K562 (cell line): ENCODE measurements around the gene HSPA4L. TPM values are rescaled to one million over a fixed set of nuclear protein-coding genes. Genes with fewer than 3 reads are reported as not detected.

ENCODE experiments used
- ATAC-seq: fragments of 200-7000 bp; cut with Tn5 transposase; 3 replicates; pipeline ENCODE4 v1.9.1; 2020; ENCODE audit warnings: moderate library complexity
- BruUV-seq: library from RNA; stranded (reverse); fragments of 400-500 nt; replicated peaks from 2 replicates; lab custom pipeline; 2021; lab: Mats Ljungman, UMichigan
- CTCF ChIA-PET: fragments of 300-600 bp; formaldehyde crosslinking; extraction: SDS; loops from one replicate; lab custom pipeline; 2021; ENCODE audit warnings: low intra/inter-chr PET ratio; lab: Yijun Ruan, JAX
- POLR2A ChIA-PET: fragments of 300-600, 350-650 bp; sonication (Branson Sonifier 250); formaldehyde crosslinking; extraction: SDS; loops from one replicate; lab custom pipeline; 2021; ENCODE audit warnings: antibody characterized with exemption, inconsistent platforms; lab: Yijun Ruan, JAX
- DNase-seq, 4 experiments: peaks; one replicate each; pipeline versions ENCODE4 v3.0.0 to v3.0.0-alpha.2; 2011 to 2018; ENCODE audit warnings: low spot score in 3 of 4, mixed read lengths in 3 of 4; ENCODE audit errors: extremely low read depth in 1 of 4
- FAIRE-seq: peaks from 2 replicates; lab custom pipeline; 2011; peaks lifted over from hg19 to GRCh38; lab: Jason Lieb, UNC
- H2AFZ ChIP-seq: 2 replicates; pipeline ENCODE4 v1.6.0; 2011; ENCODE audit warnings: low read depth, low read length, control low read depth, inconsistent platforms
- H3K27ac ChIP-seq: fragments of 200-600 bp; 3 replicates; pipeline ENCODE4 v1.8.0; 2011; ENCODE audit warnings: low read depth, mild to moderate bottlenecking, control low read depth, inconsistent platforms, low read length, moderate library complexity, mixed read lengths; ENCODE audit errors: extremely low read depth
- H3K27me3 ChIP-seq, 2 experiments: fragments of 300-600 bp in 1 of 2; 2 replicates in 1 of 2; 3 replicates in 1 of 2; pipeline versions ENCODE4 v1.6.0 to v1.8.0; 2011; ENCODE audit warnings: inconsistent platforms in 2 of 2, low read length in 2 of 2, mild to moderate bottlenecking in 1 of 2, mixed read lengths in 1 of 2, moderate library complexity in 1 of 2; ENCODE audit not compliant: control insufficient read depth in 2 of 2, insufficient read depth in 2 of 2
- H3K36me3 ChIP-seq: fragments of 300-600 bp; 3 replicates; pipeline ENCODE4 v1.8.0; 2011; ENCODE audit warnings: mild to moderate bottlenecking, low read length, inconsistent platforms; ENCODE audit not compliant: control insufficient read depth, insufficient read depth
- H3K4me1 ChIP-seq, 2 experiments: fragments of 200-600 bp in 1 of 2; replicated peaks in 1 of 2; 2 replicates in 1 of 2; 3 replicates in 1 of 2; pipeline versions ENCODE4 v1.5.1 to v1.8.0; 2011; ENCODE audit warnings: inconsistent platforms in 2 of 2, low read length in 2 of 2, mild to moderate bottlenecking in 1 of 2, mixed read lengths in 1 of 2, moderate library complexity in 1 of 2; ENCODE audit not compliant: control insufficient read depth in 2 of 2, insufficient read depth in 2 of 2
- H3K4me2 ChIP-seq: 2 replicates; pipeline ENCODE4 v1.6.1; 2011; ENCODE audit warnings: low read length, control low read depth, inconsistent platforms, mixed read lengths; ENCODE audit not compliant: insufficient read depth
- H3K4me3 ChIP-seq: fragments of 200-600 bp; sonication (generic), shearing (Covaris generic); 2 replicates; pipeline ENCODE4 v1.5.1; 2016; ENCODE audit warnings: control low read depth, inconsistent platforms
- H3K79me2 ChIP-seq: fragments of 200-600 bp; 3 replicates; pipeline ENCODE4 v1.8.0; 2011; ENCODE audit warnings: low read length, inconsistent platforms; ENCODE audit not compliant: control insufficient read depth, insufficient read depth
- H3K9ac ChIP-seq, 2 experiments: 2 replicates each; pipeline versions ENCODE4 v1.6.0 to v1.6.1; 2011; ENCODE audit warnings: low read depth in 2 of 2, low read length in 2 of 2, control low read depth in 1 of 2, inconsistent platforms in 1 of 2, mild to moderate bottlenecking in 1 of 2, mixed read lengths in 1 of 2; ENCODE audit not compliant: insufficient read depth in 1 of 2
- H3K9me1 ChIP-seq: one replicate; pipeline ENCODE4 v1.6.0; 2011; ENCODE audit warnings: inconsistent platforms, mild to moderate bottlenecking, low read length, moderate library complexity; ENCODE audit not compliant: control insufficient read depth, insufficient read depth
- H3K9me3 ChIP-seq: replicated peaks from 2 replicates; pipeline ENCODE4 v1.5.1; 2011; ENCODE audit warnings: low read depth, low read length, inconsistent platforms; ENCODE audit not compliant: control insufficient read depth, insufficient read depth
- H4K20me1 ChIP-seq: replicated peaks from 2 replicates; pipeline ENCODE4 v1.6.1; 2011; ENCODE audit warnings: low read length, inconsistent platforms, mixed read lengths; ENCODE audit not compliant: control insufficient read depth, insufficient read depth
- ARID2 ChIP-seq: fragments of 450-650 bp; IDR thresholded peaks from 2 replicates; pipeline ENCODE4 v1.6.1; 2017; ENCODE audit warnings: antibody characterized with exemption, mild to moderate bottlenecking
- BDP1 ChIP-seq: IDR thresholded peaks from 3 replicates; pipeline ENCODE4 v1.6.1; 2011; ENCODE audit not compliant: insufficient read length, insufficient read depth
- DMBX1 ChIP-seq: fragments of 250-450 bp; sonication (Bioruptor Pico); IDR thresholded peaks from 2 replicates; pipeline ENCODE4 v1.8.0; 2022; ENCODE audit warnings: inconsistent platforms, mild to moderate bottlenecking, moderate library complexity, borderline replicate concordance
- EGR1 ChIP-seq: fragments of 450-650 bp; conservative IDR thresholded peaks from 2 replicates; pipeline ENCODE4 v1.6.1; 2017; ENCODE audit warnings: mild to moderate bottlenecking
- EP400 ChIP-seq: fragments of 450-650 bp; IDR thresholded peaks from 2 replicates; pipeline ENCODE4 v1.6.1; 2017; ENCODE audit warnings: antibody characterized with exemption, mild to moderate bottlenecking, moderate library complexity
- HOXB6 ChIP-seq: fragments of 250-450 bp; sonication (Bioruptor Pico); IDR thresholded peaks from 2 replicates; pipeline ENCODE4 v1.5.1; 2022; ENCODE audit warnings: mild to moderate bottlenecking, borderline replicate concordance
- MAFK ChIP-seq: IDR thresholded peaks from 2 replicates; pipeline ENCODE4 v1.6.1; 2011; ENCODE audit warnings: low read length, improper control_type of control experiment
- MXI1 ChIP-seq: IDR thresholded peaks from 2 replicates; pipeline ENCODE4 v1.6.1; 2011; ENCODE audit warnings: low read depth, mild to moderate bottlenecking, improper control_type of control experiment, low read length
- NONO ChIP-seq, 2 experiments: fragments of 200-400 bp in 1 of 2; fragments of 450-650 bp in 1 of 2; formaldehyde crosslinking in 1 of 2; IDR thresholded peaks; 2 replicates each; pipeline ENCODE4 v1.6.1; 2017; ENCODE audit warnings: low read depth in 2 of 2, mild to moderate bottlenecking in 2 of 2, moderate library complexity in 2 of 2, low read length in 1 of 2
- PHB ChIP-seq: fragments of 250-450 bp; sonication (Bioruptor Pico); IDR thresholded peaks from 2 replicates; pipeline ENCODE4 v1.5.0; 2021
- PHB2 ChIP-seq: fragments of 450-650 bp; IDR thresholded peaks from 2 replicates; pipeline ENCODE4 v1.6.1; 2017; ENCODE audit warnings: low read depth
- PPARD ChIP-seq: fragments of 250-450 bp; sonication (Bioruptor Pico); IDR thresholded peaks from 2 replicates; pipeline ENCODE4 v1.8.0; 2022; ENCODE audit warnings: inconsistent platforms, mild to moderate bottlenecking, moderate library complexity
- SNIP1 ChIP-seq: fragments of 450-650 bp; IDR thresholded peaks from 2 replicates; pipeline ENCODE4 v1.7.1; 2017; ENCODE audit warnings: low read depth, mild to moderate bottlenecking
- SRSF7 ChIP-seq: fragments of 200-400 bp; formaldehyde crosslinking; optimal IDR thresholded peaks from 2 replicates; pipeline ENCODE3; 2017; ENCODE audit warnings: mild to moderate bottlenecking, low read depth, low read length
- STAG1 ChIP-seq: sonication (generic); formaldehyde crosslinking; IDR thresholded peaks from 2 replicates; pipeline ENCODE4 v1.5.0; 2020; ENCODE audit warnings: missing genetic modification reagents, borderline replicate concordance
- ZNF239 ChIP-seq: fragments of 250-450 bp; sonication (Bioruptor Pico); IDR thresholded peaks from 2 replicates; pipeline ENCODE4 v1.4.0; 2020; ENCODE audit warnings: mild to moderate bottlenecking
- ZNF717 ChIP-seq: fragments of 250-450 bp; sonication (Bioruptor Pico); IDR thresholded peaks from 2 replicates; pipeline ENCODE4 v1.5.0; 2021
- ZSCAN32 ChIP-seq: fragments of 450-650 bp; formaldehyde crosslinking; IDR thresholded peaks from 2 replicates; pipeline ENCODE4 v1.4.0; 2020; ENCODE audit warnings: mild to moderate bottlenecking, moderate library complexity
- WGBS: fragments of 100-300 bp; shearing (Covaris generic); methylation state at CpG from one replicate; pipeline ENCODE4 v1.1.6; 2016; ENCODE audit warnings: low coverage, mixed read lengths; ENCODE audit not compliant: insufficient coverage; ENCODE audit errors: missing lambda C conversion rate; 5-methylcytosine and 5-hydroxymethylcytosine counted together
- in situ Hi-C: fragments of 300-500 bp; cut with MboI; formaldehyde crosslinking; loops from 4 replicates; pipeline ENCODE4 v1.15.0; 2018; ENCODE audit warnings: inconsistent platforms, mixed read lengths
- intact Hi-C: fragments of 100-400 bp; cut with micrococcal nuclease; formaldehyde crosslinking; loops from 2 replicates; pipeline ENCODE4 v1.14.2; 2022
- polyA plus RNA-seq, 8 experiments: library from polyadenylated mRNA; depleted of rRNA in 4 of 8; stranded (reverse) in 5 of 8; unstranded in 3 of 8; fragments of >200 nt; fragmentation: Nextera tagmentation in 2 of 8; fragmentation: Illumina TruSeq in 1 of 8; extraction: Ambion mirVana in 2 of 8; extraction: Trizol in 1 of 8; gene quantifications; 2 replicates each; pipeline versions ENCODE4 v1.2.1 to v1.2.3, GENCODE V29; 2011 to 2014; ENCODE audit warnings: inconsistent platforms in 1 of 8, missing spikeins in 1 of 8
- total RNA-seq, 7 experiments: library from RNA; depleted of rRNA in 6 of 7; stranded (reverse); fragments of >200 nt in 6 of 7; fragmentation: Illumina TruSeq in 2 of 7; extraction: Trizol in 2 of 7; gene quantifications; 2 replicates each; pipeline versions ENCODE4 v1.2.1 to v1.2.3, GENCODE V29; 2011 to 2021; ENCODE audit warnings: low replicate concordance in 1 of 7
- TF ChIP-seq, protein P1 (sequence below), 2 experiments: IDR thresholded peaks in 1 of 2; conservative IDR thresholded peaks in 1 of 2; 2 replicates each; pipeline ENCODE4 v1.6.1; 2016; ENCODE audit warnings: low read depth in 2 of 2, mild to moderate bottlenecking in 1 of 2, missing compliant biosample characterization in 1 of 2, missing genetic modification characterization in 1 of 2, moderate library complexity in 1 of 2
- TF ChIP-seq, protein P2 (sequence below), 2 experiments: IDR thresholded peaks; 2 replicates each; pipeline ENCODE4 v1.6.1; 2011; ENCODE audit warnings: borderline replicate concordance in 1 of 2, control low read depth in 1 of 2, low read depth in 1 of 2, low read length in 1 of 2, mild to moderate bottlenecking in 1 of 2, mixed read lengths in 1 of 2, moderate library complexity in 1 of 2; ENCODE audit not compliant: insufficient read depth in 1 of 2, insufficient read length in 1 of 2, poor library complexity in 1 of 2, severe bottlenecking in 1 of 2; ENCODE audit errors: extremely low read depth in 1 of 2

HSPA4L gene
- total and polyA plus RNA-seq, 9 of the 15 experiments (the other 6 are each of a cell fraction or from before 2014, with no cell fraction given): 12.3 to 37.0 (median 21.7) TPM

DNA sequence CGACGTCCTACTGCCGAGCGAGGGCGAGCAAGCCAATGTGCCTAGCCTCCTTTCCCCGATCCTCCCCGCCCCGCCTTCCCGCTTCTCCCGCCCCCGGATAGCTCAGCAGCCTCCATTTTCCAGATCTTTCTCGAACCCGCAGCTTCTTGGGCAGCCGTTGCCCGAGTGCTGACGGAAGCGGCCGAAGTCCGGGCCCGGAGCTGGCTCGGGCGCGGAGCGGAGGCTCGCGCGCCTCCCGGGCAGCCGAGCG lies 172 bp upstream of the HSPA4L start:
- in situ Hi-C loops (no loop called here), intact Hi-C loops (loop anchor here (1.0 to 5.0 kb wide), 3 partner anchors 99 to 280 kb away; partner anchors contain the start of genes ABHD18, LARP1B, MFSD8 and PLK4)
- DNase-seq (peak; percentile 89 to 93 (median 91)), ATAC-seq (peak; percentile 93), FAIRE-seq (no peak)
- Histone ChIP-seq H2AFZ (peak overlapping the region; percentile 89), H3K4me2 (peak overlapping the region; percentile 98), H3K36me3 (peaks cover 2% of the 10 kb centered on the region; the same call in 1 of the 3 replicates), H3K27me3 (no peaks in the 10 kb centered on the region), H3K27ac (peak overlapping the region; percentile 75), H3K4me1 (peaks cover 0 to 13% of the 10 kb centered on the region in 2 experiments; a peak in 2 of 5 replicates), H3K4me3 (peak overlapping the region; percentile 54), H4K20me1 (no peaks in the 10 kb centered on the region), H3K9me3 (no peaks in the 10 kb centered on the region), H3K9me1 (no peaks in the 10 kb centered on the region), H3K79me2 (peaks cover 48% of the 10 kb centered on the region), H3K9ac (peak overlapping the region; percentile 77 to 91; a peak in 3 of 4 replicates)
- ChIA-PET CTCF (no interaction called here), POLR2A (interaction anchor here (0.7 to 1.2 kb wide), 3 partner anchors 12 to 107 kb away, joined by 3 to 6 read pairs (median 4); no protein-coding TSS in a partner anchor)
- no TSS peak for BruUV-seq
- 2% methylated on average over 14 of the region's 30 CpGs for WGBS
- TF ChIP-seq STAG1 (CRISPR knock-in tag): no peak
- TF ChIP-seq PHB2: no peak
- TF ChIP-seq BDP1: no peak
- no peak for TF ChIP-seq PHB (CRISPR knock-in tag)
- no peak for TF ChIP-seq EP400
- no peak for TF ChIP-seq ZNF717 (CRISPR knock-in tag)
- no peak for TF ChIP-seq DMBX1 (CRISPR knock-in tag)
- peak; percentile 78 for TF ChIP-seq EGR1
- TF ChIP-seq SRSF7: no peak
- 0 out of 4 replicates have a peak, but pooled peaks of 1 of the 2 experiments have one; percentile 26 for TF ChIP-seq NONO (IDR thresholded peaks at IDR 0.05; ENCODE audit: low read depth in 2 of 2, low read length in 1 of 2)
- no peak for TF ChIP-seq ZSCAN32 (CRISPR knock-in tag)
- TF ChIP-seq HOXB6 (CRISPR knock-in tag): no peak
- no peak for TF ChIP-seq ARID2
- TF ChIP-seq, protein P1, sequence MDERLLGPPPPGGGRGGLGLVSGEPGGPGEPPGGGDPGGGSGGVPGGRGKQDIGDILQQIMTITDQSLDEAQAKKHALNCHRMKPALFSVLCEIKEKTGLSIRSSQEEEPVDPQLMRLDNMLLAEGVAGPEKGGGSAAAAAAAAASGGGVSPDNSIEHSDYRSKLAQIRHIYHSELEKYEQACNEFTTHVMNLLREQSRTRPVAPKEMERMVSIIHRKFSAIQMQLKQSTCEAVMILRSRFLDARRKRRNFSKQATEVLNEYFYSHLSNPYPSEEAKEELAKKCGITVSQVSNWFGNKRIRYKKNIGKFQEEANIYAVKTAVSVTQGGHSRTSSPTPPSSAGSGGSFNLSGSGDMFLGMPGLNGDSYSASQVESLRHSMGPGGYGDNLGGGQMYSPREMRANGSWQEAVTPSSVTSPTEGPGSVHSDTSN (CRISPR knock-in tag; IDR thresholded peaks at IDR 0.05; ENCODE audit: low read depth): no peak
- TF ChIP-seq, protein P1 (tag; conservative IDR thresholded peaks at IDR 0.05; ENCODE audit: low read depth): no peak
- TF ChIP-seq MXI1: no peak
- no peak for TF ChIP-seq MAFK
- TF ChIP-seq SNIP1: no peak
- TF ChIP-seq, protein P2, sequence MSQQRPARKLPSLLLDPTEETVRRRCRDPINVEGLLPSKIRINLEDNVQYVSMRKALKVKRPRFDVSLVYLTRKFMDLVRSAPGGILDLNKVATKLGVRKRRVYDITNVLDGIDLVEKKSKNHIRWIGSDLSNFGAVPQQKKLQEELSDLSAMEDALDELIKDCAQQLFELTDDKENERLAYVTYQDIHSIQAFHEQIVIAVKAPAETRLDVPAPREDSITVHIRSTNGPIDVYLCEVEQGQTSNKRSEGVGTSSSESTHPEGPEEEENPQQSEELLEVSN (IDR thresholded peaks at IDR 0.05; ENCODE audit: borderline replicate concordance in 1 of 2, extremely low read depth in 1 of 2, insufficient read depth in 1 of 2, insufficient read length in 1 of 2, low read depth in 1 of 2, low read length in 1 of 2, poor library complexity in 1 of 2, severe bottlenecking in 1 of 2): peak in 1 of 2 experiments; percentile 9
- no peak for TF ChIP-seq PPARD (CRISPR knock-in tag)
- no peak for TF ChIP-seq ZNF239 (CRISPR knock-in tag)
